Tibial nerve (tissue), 4 donors: ENCODE measurements around the gene ATG7.

Experiments used
- CTCF ChIP-seq, 5 experiments: fragments of 200-600 bp in 3 of 5; fragments of 450-650 bp in 2 of 5; sonication (generic) in 3 of 5; IDR thresholded peaks; one replicate each; pipeline ENCODE4 v1.5.1; 2016 to 2019; ENCODE audit warnings: antibody characterized with exemption in 5 of 5, mild to moderate bottlenecking in 3 of 5, moderate library complexity in 2 of 5
- EP300 ChIP-seq, 2 donors: sonication (generic); formaldehyde crosslinking; IDR thresholded peaks; one replicate each; pipeline ENCODE4 v1.6.1; 2017; ENCODE audit warnings: antibody characterized with exemption in 2 of 2, mild to moderate bottlenecking in 1 of 2
- POLR2A ChIP-seq, 2 donors: fragments of 450-650 bp; IDR thresholded peaks; one replicate each; pipeline ENCODE4 v1.6.1; 2017; ENCODE audit warnings: antibody characterized with exemption in 2 of 2, mild to moderate bottlenecking in 2 of 2, moderate library complexity in 2 of 2

DNA sequence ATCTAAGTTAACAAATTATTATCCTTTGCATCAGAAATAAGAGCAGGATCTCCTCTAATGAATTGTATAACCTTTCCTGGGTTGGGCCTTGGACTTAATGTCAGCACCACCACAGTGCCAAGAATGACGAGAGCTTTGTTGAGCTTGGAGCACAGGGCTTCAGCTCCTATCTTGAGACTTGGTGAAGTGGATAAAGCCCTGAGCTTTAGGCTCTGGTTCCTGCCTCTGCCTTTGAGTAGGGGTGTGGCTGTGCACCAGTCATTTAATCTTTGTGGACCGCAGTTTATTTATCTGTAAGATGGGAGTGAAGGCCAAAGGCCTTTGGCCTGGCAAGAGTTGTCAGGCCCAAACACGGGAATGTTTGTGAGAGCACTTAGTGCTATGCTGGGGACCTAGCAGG is 209.4 kb downstream of the ATG7 start:
- TF ChIP-seq CTCF (IDR thresholded peaks at IDR 0.05) (no peak), POLR2A (IDR thresholded peaks at IDR 0.05) (no peak), EP300 (IDR thresholded peaks at IDR 0.05) (no peak)
